HG03196 (cell line): Measurements from ENCODE around the gene LRRC27.
"Not testable (repeated sequence)": the region's sequence is repeated elsewhere in the genome, so short reads cannot be mapped to it uniquely, and the experiment has no call there.

Experiments
- ATAC-seq: cut with Tn5 transposase; IDR thresholded peaks from one replicate; pipeline ENCODE4 v1.9.1; 2021; ENCODE audit not compliant: unreplicated experiment

Gene LRRC27

DNA sequence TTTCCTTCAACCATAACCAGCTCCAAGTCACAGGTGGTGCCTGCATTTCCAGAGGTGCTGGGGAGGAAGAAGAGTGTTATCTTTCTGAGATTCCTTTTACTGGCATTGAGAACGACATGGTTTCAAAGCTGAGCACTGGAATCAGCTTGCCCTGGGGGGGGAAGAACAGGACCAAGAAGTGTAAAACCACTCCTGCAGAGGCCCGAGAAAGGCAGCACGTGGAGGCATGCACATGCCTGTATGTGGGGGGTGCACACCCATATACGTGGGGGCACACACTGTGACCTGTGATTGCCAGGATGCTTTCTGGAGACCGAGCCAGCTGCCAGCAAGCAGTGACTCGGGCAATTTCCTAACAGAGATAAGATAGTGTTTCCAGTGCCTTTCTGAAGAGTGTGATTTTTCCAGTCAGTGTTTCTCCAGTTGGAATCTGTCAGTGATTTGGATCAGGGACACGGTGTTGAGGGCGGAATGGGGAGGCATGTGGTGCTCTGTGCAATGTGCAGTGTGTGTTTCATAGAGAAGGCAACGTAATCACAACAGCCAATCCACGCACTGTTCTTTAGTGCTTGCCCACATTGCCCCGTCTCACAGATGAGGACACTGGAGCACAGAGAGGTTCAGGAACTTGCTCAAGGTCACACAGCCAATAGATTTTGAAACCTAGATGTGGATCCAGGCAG lies 4.2 kb downstream of the LRRC27 start:
- ATAC-seq = no peak

DNA sequence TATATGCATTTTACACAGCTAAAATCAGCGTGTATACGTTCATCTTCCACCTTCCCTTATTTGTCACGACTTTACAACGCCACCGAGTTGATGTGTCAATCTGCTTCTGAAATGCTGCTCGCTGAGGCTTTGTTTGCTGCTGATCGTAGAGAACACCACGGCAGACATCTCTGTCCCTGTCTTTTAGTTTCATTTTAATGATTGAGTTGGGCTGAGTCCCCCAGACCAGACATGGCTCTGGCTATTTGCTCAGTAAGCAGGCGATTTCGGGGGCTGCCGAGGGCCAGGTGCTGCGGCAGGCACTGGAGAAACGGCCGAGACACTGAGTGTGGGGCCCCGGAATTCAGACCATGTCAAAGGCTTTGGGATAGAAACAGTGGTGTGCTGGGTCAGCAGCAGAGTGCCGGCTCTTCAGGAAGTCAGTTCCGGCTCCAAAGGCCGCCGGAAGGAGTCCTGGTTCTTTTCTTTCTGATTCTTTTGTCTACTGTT lies 5.0 kb downstream of the LRRC27 start:
- ATAC-seq = no peak

DNA sequence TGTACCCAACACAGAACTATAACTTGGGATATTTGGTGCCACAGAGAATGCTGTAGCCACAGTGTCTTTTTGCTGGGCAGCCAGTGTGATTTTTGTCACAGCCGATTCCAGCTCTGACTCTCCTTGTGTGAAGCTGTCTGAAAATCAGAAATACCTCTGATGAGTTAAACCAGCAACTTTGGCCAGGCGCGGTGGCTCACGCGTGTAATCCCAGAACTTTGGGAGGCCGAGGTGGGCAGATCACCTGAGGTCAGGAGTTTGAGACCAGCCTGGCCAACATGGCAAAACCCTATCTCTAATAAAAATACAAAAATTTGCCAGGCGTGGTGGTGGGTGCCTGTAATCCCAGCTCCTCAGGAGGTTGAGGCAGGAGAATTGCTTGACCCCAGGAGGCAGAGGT lies 5.9 kb downstream of the LRRC27 start:
- not testable (repeated sequence) for ATAC-seq

DNA sequence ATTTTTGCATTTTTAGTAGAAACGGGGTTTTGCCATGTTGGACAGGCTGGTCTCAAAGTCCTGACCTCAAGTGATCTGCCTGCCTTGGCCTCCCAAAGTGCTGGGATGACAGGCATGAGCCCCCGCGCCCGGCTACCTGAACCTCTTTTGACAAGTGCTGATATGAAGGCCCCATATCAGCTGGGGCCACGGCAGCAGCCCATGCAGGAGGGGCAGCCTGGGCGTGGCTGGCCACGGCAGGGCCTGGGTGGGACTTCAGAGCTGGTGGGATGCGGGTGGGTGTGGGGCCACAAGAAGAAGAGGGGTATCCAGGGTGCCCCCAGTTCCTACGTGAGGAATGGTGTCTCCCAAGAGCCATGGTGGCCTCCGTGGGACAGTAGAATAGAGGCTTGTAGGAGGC lies 6.9 kb downstream of the LRRC27 start:
- ATAC-seq = no peak

DNA sequence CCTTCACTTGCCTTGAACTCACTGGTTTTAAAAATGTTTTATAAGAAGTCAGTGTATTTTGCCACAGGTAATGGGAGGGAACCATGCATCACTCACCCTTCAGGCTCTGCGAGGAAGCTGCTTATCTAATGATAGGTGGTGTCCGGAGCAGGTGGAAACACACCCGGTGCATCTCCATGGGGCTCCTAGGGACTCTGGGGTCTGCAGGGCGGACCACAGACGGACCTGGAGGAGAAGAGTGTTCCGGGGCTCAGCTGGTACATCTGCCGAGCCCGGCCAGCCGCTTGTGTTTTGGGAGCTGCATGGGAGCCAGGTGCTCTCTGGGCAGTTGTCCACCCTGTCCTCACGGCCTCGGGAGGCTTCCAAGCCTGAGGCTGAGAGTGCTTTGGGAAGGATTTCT lies 7.3 kb downstream of the LRRC27 start:
- no peak for ATAC-seq

DNA sequence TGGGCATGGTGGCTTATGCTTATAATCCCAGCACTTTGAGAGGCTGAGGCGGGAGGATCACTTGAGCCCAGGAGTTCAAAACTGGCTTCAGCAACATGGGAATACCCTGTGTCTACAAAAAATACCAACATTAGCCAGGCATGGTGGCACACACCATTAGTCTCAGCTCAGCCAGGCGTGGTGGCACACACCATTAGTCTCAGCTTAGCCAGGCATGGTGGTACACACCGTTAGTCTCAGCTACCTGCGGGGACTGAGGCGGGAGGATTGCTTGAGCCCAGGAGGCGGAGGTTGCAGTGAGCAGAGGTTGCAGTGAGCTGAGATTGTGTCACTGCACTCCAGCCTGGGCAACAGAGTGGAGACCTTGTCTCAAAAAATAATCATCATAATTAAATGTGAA lies 9.0 kb downstream of the LRRC27 start:
- no peak for ATAC-seq

DNA sequence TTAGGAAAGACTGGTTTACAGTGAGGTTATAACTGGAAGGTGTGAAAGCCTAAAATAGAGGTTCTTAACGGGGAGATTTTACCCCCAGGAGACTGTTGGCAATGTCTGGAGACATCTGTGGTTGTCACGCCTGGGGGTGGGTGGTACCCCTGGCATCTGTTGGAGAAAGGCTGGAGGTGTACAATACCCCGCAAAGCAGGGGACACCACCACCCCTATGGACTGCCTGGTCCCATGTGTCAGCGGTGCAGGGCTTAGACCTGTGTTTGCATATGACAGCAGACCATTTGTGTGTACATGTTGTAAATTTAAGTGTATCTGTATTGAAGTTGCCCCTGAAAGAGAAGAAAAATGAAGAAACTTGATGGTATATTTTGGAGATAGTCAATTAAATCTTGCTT lies 9.8 kb downstream of the LRRC27 start:
- ATAC-seq = no peak

DNA sequence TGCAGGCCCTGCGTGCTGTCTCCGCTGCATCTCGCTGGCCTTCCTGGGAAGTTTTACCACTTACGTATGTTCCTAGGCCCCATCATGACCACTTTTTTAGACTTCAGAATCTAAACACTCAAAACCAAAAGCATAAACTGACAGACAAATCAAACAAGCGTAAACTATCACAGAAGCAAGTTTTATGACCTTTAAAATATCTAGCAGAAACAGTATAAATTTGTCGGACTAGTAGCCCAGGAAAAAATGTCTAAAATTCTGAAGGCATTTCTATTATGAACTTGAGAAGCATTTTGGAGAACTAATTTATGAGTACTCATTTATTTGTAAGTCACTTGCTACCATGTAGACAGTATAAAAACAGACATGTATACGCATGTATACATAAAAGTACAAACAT lies 10.6 kb downstream of the LRRC27 start:
- no peak for ATAC-seq

DNA sequence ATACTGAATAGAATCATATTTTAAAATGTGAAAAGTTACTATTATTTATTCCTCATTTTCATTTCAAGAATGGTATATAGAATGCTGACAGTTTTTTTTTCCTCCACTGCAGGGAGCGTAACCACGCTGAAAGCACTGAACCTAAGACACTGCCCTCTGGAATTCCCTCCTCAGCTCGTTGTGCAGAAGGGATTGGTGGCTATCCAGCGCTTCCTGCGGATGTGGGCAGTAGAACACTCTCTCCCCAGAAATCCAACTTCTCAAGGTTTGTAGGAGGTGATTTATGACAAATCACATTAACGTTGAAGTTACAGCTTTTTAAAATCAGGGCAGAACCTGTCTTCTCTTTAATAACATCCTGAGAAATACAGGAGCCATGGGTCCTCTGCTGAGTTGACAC lies 12.4 kb downstream of the LRRC27 start:
- ATAC-seq = no peak

DNA sequence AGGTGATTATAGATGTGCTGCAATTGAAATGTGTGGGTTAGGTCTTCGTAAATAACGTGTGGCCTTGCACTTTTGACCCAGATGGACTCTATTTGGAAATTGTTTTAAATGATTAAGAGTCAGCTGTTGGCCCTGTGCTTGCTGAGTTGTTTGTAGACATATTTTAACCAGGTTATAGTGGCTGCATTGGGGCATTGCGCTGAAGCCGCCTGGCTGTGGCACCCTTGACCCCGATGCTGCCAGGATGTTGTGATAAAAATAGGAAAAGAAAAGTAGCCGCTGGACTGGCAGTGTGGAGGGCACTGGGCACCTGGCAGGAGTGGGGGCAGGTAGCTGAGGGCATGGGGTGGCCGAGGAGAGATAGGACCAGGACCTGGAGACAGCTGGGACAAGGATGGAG lies 13.4 kb downstream of the LRRC27 start:
- ATAC-seq = no peak

DNA sequence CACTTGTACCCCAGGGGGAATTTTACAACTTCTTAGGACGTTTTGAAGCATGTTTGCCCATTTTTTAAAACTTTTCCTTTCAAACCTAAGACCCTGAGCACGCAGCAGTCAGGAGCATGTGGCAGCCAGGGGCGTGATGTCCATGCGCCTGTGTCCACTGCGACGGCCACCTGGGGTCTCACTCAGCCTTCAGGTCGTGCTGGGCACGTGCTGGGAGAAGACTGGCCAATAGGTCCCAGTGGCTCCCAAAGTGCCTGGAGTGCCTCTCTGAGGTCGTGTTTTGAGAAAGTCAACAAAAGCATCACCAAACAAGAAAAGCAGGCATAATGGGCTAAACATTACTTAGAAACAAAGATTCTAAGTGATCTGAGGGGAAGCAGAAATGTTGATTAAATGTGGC lies 14.8 kb downstream of the LRRC27 start:
- no peak for ATAC-seq

DNA sequence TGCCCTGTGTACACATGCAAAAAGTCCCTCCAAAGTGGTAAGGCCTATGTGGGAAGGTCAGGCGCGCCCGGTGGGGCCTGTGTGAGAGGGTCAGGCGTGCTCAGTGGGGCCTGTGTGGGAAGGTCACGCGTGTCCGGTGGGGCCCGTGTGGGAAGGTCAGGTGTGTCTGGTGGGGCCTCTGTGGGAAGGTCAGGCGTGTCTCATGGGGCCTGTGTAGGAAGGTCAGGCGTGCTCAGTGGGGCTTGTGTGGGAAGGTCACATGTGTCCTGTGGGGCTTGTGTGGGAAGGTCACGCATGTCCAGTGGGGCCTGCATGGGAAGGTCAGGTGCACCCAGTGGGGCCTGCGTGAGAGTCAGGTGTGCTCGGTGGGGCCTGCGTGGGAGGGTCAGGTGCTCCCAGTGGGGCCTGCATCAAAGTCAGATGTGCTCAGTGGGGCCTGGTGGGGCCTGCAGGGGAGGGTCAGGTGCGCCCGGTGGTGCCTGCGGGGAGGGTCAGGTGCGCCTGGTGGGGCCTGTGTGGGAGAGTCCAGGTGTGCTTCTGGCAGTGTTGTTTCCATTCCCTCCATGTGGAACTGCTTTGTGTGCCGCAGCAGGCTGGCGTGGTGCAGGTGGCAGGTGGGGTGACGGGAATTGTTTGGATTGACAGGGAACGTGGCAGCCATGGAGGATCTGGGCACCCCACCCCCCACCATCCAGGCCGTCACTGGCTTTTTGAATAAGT lies 15.4 kb downstream of the LRRC27 start:
- ATAC-seq = no peak

DNA sequence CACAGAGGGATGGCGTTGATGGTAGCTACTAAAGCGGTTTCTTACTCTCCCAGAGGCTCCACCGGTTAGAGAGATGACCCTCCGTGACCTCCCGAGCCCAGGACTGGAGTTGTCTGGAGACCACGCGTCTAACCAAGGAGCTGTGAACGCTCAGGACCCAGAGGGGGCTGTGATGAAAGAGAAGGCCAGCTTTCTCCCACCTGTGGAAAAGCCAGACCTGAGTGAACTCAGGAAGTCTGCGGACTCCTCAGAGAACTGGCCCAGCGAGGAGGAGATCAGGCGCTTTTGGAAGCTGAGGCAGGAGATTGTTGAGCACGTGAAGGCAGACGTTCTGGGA lies 15.9 kb downstream of the LRRC27 start:
- no peak for ATAC-seq

DNA sequence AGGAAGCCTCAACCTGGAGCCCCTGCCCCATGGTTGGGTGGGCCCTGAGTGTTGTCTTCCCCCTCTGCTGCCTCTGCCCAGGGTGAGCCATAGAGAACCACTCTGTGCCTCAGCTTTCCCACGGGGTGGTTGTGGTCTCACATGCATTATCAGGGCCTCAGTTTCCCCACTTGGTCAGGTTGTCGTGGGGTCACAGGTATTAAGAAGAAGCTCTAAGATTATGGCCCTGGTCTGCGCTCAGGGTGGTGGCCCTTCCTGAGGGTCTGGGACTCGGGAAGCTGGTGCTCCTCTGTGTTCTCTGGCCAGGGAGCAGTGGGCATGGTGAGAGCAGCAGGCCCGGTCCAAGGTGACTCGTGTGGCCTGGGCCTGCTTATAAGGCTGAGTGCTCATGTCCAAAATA lies 17.8 kb downstream of the LRRC27 start:
- no peak for ATAC-seq

DNA sequence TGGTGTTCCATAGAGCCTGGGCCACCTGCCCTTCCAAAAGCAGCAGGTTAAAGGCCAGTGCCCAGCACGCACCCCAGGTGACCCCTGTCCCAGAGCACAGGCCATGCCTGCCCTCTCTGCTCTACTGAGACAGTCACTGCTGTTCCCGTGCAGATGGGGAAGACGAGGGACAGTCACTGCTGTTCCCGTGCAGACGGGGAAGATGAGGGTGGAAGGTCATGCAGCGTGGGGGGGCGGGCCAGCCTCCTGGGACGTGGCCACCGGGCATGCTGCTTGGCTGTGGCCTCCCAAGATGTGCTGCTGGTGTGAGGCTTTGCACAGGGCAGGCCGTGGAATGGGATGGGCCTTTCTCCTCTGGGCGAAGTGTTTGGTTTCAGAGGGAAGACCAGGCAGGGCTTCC lies 18.4 kb downstream of the LRRC27 start:
- no peak for ATAC-seq

DNA sequence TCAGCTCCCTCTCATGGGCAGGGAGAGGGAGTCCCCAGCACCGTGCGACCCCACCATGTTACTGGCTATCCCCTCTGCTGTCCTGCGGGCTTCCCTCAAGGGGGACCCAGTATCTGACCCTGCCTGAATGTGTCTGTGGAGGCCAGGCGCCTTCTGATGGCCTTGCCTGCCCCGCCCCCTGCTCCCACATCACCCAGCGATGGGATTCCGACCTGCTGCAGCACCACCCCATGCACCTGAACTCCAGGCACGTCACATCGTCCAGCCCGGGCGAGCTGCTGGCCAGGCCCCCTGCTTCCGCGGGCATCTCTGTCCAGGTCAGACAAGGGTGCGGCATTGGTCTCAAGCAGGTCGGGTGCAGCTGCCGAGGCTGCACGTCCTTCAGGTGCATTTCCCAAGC lies 19.0 kb downstream of the LRRC27 start:
- no peak for ATAC-seq

DNA sequence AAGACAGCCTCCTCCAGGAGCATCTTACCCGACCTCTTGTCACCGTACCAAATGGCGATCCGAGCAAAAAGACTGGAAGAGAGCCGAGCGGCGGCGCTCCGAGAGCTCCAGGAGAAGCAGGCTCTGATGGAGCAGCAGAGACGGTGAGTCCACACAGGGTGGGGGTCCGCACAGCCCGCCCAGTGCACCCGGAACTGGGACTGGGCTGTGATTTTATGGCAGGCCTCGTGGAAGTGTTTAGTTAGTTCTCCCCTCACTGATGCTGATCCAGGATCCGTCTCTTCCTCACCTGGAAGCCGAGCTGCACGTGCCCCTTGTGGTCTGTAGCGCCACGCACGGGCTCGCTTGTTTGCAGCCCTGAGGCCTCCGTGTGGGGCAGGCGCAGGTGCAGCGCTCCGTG lies 19.6 kb downstream of the LRRC27 start:
- ATAC-seq = no peak

DNA sequence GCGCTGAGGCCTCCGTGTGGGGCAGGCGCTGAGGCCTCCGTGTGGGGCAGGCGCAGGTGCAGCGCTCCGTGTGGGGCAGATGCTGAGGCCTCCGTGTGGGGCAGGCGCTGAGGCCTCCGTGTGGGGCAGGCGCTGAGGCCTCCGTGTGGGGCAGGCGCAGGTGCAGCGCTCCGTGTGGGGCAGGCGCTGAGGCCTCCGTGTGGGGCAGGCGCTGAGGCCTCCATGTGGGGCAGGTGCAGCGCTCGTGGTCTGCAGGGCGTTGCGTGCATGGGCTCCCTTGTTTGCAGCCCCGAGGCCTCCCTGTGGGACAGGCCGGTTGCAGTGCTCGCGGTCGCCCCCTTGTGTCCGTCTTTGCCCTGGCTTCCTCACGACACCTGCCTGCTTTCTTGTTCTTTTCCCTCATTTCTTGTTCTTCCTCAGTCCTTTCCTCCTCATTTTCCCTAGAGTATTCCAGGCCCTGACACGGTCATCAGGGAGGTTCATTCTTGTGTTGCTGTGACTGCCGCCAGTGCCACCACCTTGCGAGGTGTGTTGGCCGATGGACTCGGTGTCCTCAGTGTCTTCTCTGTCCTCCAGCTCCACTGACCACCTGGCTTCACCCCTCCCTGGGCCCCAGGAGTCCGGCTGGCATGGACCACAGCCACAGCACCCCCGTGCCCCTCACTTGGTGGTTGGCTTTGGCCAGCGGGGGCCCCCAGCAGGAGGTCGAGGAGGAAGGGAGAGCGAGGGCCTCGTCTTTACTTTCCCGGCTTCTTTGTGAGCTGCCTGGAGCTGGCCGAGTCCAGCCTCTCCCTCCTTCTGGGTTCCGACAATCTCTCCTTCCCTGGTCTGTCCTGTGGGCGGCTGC lies 20.7 kb downstream of the LRRC27 start:
- ATAC-seq = not testable (repeated sequence)

DNA sequence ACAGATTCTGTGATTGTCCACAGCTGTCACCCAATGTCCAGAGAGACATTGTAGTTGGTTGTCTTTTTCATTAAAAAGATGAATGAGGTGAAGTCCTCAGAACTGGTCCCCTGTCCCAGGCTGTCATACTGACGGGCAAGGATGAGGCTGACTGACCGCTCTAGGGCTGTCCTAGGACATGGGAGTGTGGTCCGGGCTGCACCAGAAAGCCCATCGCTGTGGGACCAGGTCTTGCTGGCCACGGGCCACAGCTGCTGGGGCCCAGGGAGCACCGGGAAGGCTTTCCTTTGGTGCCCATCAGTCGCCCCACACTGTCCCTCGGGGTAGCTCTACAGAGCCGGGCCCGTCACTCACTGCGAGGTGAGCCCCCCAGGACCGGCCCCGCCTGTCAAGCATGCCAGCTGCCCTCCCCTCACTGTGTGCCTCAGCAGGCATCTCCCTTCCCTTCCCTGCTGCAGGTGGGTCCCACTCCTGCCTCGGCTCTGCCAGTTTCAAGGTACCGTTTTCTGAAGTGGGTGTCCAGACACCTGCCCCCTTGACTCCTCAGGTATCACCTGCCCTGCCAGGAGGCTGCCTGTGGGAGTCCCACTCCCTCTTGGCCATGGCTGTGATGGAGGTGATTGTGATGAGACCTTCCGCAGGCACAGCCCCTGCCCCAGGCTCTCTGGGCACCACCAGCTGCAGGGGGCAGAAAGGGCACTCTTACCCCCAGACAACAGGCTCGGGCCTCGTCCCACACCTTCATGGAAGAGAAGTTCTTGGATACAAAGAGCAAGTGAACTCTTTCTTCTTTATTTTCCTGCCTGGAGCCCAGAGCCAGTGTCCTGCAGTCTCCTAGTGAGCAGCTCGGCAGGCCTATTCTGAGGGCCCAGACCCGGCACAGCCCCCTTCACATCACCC lies 21.7 kb downstream of the LRRC27 start:
- ATAC-seq = no peak

DNA sequence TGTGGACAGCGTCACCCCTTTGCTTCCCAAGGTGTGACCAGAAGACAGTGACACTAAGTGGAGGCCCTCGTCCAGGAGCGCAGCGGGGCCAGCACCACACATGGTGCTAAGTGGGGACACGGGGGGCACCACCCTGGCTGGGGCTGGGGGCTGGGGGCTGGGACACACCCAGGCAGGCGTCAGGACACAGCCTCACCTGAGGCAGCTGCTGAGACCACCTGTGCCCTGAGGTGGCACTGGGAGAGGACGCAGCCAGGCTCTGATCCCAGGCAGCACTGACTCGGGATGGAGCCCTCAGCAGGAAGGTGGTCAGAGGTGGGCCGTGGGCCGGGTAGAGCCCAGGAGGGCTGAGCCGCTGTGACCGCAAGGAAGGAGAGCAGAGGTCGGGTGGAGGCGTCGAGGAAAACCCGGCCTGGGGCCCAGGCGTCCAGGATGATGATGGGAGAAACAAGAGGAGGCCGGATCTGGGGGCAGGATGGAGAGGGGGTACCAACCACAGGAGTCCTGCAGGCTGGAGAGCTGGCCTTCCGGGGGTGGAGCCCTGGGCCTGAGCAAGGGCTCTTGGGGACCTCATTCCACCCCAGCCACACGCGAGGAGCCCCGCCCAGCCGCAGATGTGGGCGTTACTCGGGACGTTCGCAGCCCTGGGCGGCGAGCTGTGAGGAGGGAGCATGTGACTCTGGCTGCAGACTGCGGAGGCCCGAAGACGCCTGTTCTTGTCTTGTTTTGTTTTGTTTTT lies 22.5 kb downstream of the LRRC27 start:
- ATAC-seq = no peak
